Urothelium cell line (cell line): ENCODE measurements around the gene RABGGTA.
A peak's percentile ranks its signal among the peaks of the same experiment; 100 is the strongest.

Experiments
- DNase-seq: peaks from one replicate; pipeline ENCODE4 v3.0.0; 2011; ENCODE audit warnings: low spot score, mixed read lengths
- FAIRE-seq: peaks from 2 replicates; lab custom pipeline; 2011; peaks lifted over from hg19 to GRCh38; lab: Jason Lieb, UNC

RABGGTA gene, protein sequence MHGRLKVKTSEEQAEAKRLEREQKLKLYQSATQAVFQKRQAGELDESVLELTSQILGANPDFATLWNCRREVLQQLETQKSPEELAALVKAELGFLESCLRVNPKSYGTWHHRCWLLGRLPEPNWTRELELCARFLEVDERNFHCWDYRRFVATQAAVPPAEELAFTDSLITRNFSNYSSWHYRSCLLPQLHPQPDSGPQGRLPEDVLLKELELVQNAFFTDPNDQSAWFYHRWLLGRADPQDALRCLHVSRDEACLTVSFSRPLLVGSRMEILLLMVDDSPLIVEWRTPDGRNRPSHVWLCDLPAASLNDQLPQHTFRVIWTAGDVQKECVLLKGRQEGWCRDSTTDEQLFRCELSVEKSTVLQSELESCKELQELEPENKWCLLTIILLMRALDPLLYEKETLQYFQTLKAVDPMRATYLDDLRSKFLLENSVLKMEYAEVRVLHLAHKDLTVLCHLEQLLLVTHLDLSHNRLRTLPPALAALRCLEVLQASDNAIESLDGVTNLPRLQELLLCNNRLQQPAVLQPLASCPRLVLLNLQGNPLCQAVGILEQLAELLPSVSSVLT

DNA sequence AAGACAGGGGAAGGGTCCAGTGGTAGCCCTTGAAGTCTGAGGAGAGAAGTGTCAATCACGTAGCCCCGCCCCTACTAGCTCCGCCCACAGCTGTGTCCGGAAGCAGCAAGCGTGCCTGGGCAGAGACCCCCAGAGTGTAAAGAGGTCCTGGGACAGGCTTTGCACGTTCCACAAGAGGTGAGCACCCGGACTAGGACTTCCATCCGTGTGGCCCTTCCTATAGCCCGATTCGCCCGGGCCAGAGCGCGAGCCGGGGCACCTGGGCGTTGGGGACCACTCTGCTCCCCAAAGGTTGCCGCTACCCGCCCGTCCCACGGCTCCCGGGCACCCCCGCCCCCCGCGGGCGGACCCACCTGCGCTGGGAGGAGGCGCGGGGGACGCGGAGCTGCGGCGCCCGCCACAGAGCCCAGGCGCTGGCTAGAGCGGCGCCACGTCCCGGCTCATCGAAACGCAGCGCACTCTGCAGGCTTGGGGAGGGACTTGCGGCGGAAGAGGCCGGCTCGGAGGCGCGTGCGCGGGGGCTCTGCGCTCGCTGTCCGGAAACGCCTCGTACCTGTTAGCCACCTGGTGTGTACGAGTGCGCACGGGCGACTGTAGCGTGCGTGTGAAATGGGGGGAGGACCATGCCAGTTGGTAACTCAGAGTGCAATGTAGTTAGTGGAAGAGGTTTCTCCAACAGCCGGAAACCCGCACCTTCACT, at the start of gene RABGGTA:
TSS of gene RABGGTA (minus strand) at position 464 of the 700 bp plus-strand sequence. CDS start 482 bp downstream, outside the sequence.
- FAIRE-seq = no peak
- DNase-seq = peak; percentile 96

DNA sequence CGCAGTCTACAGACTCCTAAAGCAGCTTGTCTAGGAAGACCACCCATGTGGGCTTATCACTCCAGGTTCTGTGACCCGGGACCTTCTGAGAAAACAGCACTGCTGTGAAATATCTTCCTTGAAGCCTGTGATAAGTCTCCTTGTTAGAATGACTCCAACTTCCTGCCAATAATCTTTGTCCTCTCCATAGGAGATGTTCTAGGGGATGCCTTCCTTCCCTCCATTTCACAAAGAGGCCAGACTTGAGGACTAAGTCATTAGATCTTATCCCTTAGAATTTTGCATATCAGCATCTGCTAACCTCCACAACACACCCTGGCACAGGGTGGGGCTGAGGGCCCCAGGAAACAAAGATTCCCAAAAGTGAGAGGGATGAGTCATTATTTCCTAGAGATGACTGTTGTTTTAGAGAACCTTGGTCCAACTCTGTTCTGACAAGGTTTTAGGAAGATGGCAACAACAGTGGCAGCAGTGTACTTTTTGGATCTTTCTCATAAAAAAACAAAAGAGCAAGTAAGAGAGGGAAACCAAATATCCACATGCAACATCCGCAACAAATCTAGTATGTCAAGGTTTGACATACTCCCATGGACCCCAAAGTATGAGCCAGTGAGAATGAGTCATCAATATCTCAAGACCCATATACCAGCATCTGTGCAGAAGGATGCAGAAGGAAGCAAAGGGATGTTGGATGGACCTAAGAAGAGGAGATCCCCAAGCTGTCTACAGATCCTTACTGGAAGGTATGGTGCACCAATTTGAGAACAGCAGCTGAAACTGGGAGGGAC, 45.9 kb upstream of the RABGGTA start:
- FAIRE-seq = no peak
- DNase-seq = peak; percentile 54

DNA sequence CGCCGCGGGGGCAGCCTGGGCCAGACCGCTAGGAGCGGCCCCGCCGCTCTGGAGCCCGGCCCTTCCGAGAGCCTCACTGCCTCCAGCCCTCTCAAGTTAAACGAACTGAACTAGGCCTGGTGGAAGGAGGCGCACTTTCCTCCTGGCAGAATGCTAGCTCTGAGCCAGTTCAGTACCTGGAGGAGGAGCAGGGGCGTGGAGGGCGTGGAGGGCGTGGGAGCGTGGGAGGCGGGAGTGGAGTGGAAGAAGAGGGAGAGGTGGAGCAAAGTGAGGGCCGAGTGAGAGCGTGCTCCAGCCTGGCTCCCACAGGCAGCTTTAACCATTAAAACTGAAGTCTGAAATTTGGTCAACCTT, 45.2 kb upstream of the RABGGTA start:
- FAIRE-seq (no peak), DNase-seq (no peak)

DNA sequence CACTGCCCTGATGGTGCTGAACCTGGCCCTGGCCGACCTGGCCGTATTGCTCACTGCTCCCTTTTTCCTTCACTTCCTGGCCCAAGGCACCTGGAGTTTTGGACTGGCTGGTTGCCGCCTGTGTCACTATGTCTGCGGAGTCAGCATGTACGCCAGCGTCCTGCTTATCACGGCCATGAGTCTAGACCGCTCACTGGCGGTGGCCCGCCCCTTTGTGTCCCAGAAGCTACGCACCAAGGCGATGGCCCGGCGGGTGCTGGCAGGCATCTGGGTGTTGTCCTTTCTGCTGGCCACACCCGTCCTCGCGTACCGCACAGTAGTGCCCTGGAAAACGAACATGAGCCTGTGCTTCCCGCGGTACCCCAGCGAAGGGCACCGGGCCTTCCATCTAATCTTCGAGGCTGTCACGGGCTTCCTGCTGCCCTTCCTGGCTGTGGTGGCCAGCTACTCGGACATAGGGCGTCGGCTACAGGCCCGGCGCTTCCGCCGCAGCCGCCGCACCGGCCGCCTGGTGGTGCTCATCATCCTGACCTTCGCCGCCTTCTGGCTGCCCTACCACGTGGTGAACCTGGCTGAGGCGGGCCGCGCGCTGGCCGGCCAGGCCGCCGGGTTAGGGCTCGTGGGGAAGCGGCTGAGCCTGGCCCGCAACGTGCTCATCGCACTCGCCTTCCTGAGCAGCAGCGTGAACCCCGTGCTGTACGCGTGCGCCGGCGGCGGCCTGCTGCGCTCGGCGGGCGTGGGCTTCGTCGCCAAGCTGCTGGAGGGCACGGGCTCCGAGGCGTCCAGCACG, 44.6 kb upstream of the RABGGTA start:
- no peak for FAIRE-seq
- DNase-seq = no peak

DNA sequence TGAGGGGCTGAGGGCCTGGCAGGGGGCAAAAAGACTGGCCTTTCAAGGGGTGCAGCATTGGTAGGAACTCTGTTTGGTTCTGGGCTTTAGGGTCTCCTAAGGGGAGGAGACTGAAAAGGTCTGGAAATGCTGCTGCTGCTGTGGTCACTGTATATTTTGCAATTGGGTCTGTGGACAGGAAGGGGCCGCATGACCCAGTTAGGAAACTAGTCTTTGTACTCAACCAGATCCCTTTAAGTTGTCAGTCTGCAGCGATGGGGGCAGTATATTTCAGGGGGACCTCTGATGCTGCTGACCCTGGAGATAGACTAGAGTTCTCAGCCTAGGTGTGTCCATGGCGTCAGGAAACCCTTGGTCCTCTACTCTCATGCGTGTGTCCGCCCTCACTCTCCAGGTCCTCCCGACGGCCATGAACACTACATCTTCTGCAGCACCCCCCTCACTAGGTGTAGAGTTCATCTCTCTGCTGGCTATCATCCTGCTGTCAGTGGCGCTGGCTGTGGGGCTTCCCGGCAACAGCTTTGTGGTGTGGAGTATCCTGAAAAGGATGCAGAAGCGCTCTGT, 43.9 kb upstream of the RABGGTA start:
- DNase-seq (no peak), FAIRE-seq (no peak)

DNA sequence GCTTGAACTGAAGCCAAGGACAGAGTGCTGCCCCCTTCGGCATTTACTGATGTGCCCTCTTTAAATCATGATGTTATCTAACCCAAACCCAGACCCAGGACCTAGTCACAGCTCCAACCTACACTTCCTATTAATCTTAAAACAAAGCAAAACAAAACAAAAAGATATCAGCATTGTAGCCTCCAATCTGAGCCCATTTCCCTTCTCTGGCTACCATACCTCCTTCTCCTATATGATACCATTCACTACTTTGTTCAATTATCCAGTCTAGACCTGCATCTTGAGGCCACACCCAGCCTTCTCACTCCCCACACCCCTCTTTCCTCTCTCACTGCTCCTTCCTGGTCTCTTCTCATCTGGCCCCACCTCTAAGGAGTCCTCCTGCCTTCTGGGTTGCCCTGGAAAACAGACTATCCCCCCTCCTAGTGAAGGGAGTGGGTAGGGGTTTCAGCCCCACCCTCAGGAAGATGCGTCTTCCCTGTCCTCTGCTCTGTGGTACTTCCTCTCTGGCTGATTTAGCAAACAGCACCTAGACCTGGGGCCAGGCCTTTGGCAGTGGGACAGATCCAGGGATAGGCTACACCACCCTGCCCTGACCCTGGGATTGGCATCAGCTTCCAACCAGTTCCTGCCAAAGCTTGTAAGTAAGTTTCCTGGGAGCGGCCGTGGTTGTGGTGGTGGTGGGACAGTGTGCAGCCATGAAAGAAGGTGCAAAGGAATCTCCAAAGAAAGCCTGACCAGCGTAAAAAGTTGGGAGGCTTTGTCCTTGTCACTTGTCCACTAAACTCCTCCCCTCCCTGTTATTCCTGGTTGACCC, 43.2 kb upstream of the RABGGTA start:
- FAIRE-seq (no peak), DNase-seq (no peak)

DNA sequence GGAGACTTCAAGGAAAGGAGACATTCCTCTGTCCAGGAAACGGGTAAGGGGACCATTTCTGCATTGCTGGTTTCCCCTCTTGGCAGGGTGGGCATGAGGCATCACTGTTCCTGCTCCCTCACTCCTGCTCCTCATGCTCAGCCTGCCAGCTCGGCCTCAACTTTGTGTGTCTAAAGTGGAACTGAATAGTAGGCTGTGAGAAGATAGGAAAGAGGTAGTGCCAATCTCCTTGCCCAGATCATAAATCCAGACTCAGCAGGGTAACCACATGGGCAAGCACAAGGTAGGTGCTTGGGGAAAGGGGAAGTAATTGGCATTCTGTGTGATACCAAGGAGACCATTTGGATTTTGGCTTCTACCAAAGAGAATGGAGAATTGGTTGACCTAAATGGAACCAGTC, 42.5 kb upstream of the RABGGTA start:
- FAIRE-seq = no peak
- DNase-seq = no peak

DNA sequence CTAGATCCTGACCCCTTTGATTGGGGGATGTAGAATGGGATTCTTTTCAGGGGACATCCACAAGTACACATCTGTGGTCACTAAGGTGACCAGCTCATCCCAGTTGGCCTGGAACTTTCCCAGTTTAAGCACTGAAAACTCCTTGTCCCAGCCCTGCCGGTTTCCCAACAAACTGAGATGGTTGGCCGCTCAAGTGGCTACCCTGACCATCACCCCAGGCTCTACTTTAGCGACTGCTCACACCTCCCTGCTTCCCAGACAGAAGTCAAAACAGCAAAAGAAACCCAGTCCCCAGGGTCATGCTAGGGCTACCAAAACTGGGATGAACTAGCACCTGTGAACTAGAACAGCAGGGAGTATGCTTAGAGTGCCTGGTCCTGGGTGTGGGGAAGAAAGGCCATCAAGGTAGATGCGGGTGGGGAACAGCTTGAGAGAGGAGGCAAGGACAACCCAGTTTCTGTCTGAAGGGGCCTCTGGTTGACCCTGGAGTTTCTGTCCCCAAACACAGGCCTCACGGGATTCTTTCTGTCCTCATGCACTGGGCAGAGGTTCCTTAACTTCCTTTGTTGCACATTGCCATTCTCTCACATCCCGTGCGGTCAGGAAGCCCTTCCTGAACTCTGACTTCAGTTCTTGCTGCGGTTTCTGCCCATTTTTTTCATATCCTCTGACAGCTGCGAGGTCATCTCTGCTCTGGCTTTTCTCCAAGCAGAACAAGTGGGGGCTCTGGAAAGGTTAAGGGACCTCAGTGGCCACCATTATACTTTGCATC, 41.5 kb upstream of the RABGGTA start:
- no peak for DNase-seq
- no peak for FAIRE-seq

DNA sequence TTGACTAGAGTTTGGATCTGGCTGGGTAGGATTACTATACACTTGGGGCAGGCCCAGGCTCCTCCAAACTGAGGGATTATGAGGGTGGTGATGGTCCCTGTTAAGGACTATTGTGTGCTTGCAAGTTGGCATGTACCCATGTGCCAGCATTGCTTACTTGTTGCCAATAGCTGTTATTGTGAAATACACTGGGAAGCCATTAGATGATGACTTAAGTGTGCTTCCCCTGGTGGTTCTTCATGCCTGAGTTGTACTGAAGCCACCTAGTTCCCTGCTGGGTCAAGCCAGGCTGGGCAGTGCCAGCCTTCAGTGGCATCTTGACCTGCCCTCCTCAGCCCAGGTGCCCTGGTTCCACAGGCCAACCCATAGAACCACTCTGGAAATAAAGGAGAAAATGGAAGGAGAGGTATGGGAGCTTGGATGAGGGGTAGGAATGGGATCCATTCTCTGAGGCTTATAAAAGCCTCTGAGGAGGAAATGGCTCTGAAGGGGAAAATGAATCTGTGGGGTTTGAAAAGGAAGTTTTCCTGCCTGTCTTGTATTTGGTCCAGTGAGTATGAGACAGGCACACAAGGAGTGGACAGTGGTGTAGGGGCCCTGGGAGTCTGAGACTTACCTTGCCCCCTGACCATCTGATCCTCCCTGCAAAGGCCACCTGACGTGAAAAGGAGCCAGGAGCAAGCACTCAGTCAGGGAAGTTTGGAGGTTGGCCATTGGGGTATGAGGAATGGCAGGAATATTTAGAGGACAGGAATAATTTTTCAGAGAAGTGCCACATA, 40.6 kb upstream of the RABGGTA start:
- FAIRE-seq (no peak), DNase-seq (no peak)

DNA sequence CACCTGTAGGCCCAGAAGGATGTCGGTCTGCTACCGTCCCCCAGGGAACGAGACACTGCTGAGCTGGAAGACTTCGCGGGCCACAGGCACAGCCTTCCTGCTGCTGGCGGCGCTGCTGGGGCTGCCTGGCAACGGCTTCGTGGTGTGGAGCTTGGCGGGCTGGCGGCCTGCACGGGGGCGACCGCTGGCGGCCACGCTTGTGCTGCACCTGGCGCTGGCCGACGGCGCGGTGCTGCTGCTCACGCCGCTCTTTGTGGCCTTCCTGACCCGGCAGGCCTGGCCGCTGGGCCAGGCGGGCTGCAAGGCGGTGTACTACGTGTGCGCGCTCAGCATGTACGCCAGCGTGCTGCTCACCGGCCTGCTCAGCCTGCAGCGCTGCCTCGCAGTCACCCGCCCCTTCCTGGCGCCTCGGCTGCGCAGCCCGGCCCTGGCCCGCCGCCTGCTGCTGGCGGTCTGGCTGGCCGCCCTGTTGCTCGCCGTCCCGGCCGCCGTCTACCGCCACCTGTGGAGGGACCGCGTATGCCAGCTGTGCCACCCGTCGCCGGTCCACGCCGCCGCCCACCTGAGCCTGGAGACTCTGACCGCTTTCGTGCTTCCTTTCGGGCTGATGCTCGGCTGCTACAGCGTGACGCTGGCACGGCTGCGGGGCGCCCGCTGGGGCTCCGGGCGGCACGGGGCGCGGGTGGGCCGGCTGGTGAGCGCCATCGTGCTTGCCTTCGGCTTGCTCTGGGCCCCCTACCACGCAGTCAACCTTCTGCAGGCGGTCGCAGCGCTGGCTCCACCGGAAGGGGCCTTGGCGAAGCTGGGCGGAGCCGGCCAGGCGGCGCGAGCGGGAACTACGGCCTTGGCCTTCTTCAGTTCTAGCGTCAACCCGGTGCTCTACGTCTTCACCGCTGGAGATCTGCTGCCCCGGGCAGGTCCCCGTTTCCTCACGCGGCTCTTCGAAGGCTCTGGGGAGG, 39.5 kb upstream of the RABGGTA start, which contains the start of gene LTB4R:
TSS of gene LTB4R (plus strand) at position 857 of the 959 bp plus-strand sequence. CDS start 4,150 bp downstream, outside the sequence.
- no peak for FAIRE-seq
- no peak for DNase-seq

DNA sequence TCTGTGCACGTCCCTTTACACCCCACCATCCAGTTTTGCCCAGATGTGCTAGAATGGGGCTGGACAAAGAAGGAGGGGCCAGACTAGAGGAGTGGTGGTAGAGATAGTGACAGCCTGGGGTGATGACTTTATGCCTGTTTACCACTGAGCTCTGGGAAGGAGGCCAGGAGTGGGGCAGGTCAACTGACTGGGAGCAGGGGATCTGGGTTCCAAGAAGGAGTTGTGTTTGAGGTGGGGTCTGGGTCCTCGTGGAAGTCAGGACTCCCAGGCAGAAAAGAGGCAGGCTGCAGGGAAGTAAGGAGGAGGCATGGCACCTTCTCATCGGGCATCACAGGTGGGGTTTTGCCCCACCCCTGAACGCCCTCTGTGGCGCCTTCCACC, 38.9 kb upstream of the RABGGTA start:
- no peak for FAIRE-seq
- DNase-seq = no peak

DNA sequence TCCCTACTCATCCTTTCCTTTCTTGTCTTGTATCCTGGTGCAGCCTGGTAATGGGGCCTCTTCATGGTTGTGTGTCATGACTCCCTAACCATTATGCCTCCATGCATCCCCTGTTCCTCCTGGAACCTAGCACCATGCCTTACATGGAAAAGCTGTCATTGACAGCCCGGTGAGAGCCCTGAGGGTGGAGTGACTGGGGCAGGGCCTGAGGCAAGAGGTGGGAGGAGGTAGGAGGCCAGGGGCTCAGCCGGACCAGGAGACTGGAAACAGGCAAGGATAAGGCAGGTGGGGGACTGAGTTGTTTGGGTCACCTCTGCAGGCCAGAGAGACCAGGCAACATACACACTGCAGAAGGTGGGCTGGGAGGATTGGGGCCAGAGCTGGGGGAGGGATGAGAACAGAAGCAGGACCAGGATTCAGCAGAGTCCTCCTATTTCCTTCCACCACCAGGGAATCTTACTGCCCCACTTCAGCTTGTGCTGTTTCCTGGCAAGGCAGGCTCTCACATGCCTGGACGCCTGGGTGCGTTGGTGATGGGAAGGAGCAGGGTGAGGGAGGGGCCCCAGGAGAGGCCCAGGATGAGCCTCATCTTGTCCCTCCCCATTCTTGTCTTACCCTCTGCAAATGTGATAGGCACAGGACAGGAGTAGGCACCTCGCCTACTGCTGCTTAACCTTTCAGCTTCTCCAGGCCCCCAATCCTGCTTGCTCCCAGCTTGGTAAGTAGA, 38.3 kb upstream of the RABGGTA start, which contains the start of gene LTB4R2:
TSS of gene LTB4R2 (plus strand) at position 603 of the 727 bp plus-strand sequence. CDS start 525 bp downstream, outside the sequence.
- no peak for FAIRE-seq
- DNase-seq = no peak

DNA sequence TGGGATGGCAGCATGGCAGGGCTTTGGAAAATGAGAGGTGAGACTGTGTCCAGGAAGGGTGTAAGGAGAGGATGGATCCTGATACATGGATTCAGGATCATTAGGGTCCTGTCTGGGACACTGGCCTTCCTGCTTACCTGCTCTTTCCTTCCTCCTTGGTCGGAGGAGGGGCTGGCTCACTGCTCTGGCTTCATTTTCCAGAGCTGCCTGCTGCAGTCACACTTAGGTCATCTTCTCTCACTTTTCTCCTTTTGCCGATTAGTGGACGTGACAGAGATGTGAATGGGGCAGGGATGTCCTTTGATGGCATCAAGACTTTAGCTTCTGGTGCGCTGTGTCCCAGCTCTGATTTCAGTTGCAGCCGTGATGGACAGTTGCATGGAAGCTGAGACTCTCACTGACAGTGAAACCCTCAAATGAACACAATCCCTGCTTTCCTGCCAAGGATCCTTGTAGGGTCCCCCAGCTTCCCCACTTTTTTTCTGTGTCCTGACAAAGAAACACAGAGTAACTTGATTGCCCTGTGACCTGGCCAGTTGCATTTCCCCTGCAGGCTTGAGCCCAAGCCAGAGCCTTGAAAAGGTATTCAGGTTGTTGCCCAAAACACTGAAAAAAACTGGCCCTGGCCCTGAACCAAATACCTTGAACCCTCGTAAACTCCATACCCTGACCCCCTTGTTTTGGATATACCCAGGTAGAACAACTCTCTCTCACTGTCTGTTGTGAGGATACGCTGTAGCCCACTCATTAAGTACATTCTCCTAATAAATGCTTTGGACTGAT, 37.1 kb upstream of the RABGGTA start:
- no peak for FAIRE-seq
- DNase-seq = no peak

DNA sequence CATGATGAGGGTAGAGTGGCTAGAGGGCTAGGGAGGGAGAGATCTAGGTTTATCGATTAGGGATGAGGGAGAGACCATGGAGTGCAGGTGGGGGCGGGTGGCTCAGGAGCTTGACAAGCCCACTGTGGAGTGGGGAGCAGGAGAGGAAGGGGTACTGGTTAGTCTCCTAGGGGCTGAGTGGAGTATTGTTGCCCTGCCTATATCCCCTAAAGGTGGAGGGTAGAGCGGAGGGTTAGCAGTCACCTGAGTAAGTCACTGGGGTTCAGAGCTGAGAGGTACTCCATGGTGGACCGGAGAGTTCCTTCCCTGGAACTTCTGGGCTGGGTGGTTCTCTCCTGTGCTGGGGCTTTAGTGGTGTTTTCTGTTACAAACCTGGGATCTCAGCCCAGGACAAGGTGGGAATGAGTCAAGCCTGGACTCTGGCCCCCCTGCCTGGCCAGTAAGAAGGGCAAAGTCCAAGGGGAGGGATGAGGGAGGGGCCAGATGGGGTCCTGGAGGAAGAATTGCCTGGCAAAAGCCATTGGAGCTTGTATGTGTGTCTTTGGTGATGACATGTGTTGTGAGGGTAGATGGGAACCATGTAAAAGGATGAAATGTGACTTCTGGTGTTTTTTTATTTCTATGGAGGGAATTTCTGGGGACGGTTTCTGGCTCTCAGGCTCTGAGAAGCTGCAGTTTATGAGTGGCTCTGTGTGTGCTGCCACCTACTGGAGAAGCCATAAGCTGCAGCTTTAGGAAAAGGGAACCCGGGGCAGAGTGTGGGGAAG, 36.4 kb upstream of the RABGGTA start, which contains the start of gene CIDEB:
TSS of gene CIDEB (minus strand) at position 403 of the 767 bp plus-strand sequence. CDS start at position 284, 119 bp downstream.
- FAIRE-seq (no peak), DNase-seq (peak; percentile 73)
